Thyroid gland (tissue), 4 donors: Measurements from ENCODE around the gene HSD11B2. TPM values are rescaled to one million over a fixed set of nuclear protein-coding genes. Genes with fewer than 3 reads are reported as not detected.

ENCODE experiments used
- DNase-seq, 2 donors: peaks; one replicate each; pipeline ENCODE4 v3.0.0-alpha.2; 2019
- H3K27ac ChIP-seq, 3 donors: fragments of 200-600 bp; sonication (generic); 1 replicate in 2 of 3; 2 replicates in 1 of 3; pipeline ENCODE4 v1.5.1; 2016 to 2019; ENCODE audit warnings: mild to moderate bottlenecking in 1 of 3, moderate library complexity in 1 of 3
- H3K27me3 ChIP-seq: fragments of 200-600 bp; sonication (generic); one replicate; pipeline ENCODE4 v1.5.1; 2019
- H3K36me3 ChIP-seq, 2 donors: fragments of 200-600 bp; sonication (generic); one replicate each; pipeline ENCODE4 v1.5.1; 2016 to 2019
- H3K4me1 ChIP-seq, 2 donors: fragments of 200-600 bp; sonication (generic); one replicate each; pipeline ENCODE4 v1.5.1; 2017 to 2019
- H3K4me3 ChIP-seq, 3 donors: fragments of 200-600 bp; sonication (generic); replicated peaks in 1 of 3; 1 replicate in 2 of 3; 2 replicates in 1 of 3; pipeline ENCODE4 v1.5.1; 2016; ENCODE audit warnings: mild to moderate bottlenecking in 1 of 3
- H3K9me3 ChIP-seq: fragments of 200-600 bp; sonication (generic); one replicate; pipeline ENCODE4 v1.5.1; 2017
- CTCF ChIP-seq, 6 experiments: fragments of 200-600 bp in 3 of 6; fragments of 450-650 bp in 3 of 6; sonication (generic) in 3 of 6; IDR thresholded peaks; one replicate each; pipeline ENCODE4 v1.5.1; 2016 to 2019; ENCODE audit warnings: antibody characterized with exemption in 6 of 6, mild to moderate bottlenecking in 2 of 6, inconsistent platforms in 1 of 6, moderate library complexity in 1 of 6
- POLR2A ChIP-seq, 2 donors: fragments of 450-650 bp; IDR thresholded peaks; one replicate each; pipeline ENCODE4 v1.6.1; 2017; ENCODE audit warnings: antibody characterized with exemption in 2 of 2, mild to moderate bottlenecking in 2 of 2, moderate library complexity in 1 of 2
- WGBS, 2 donors: methylation state at CpG; one replicate each; pipeline ENCODE4 v1.1.5; 2017; 5-methylcytosine and 5-hydroxymethylcytosine counted together
- intact Hi-C: fragments of 100-400 bp; cut with DNase I; formaldehyde crosslinking; loops from one replicate; pipeline ENCODE4 v1.15.1; 2023
- total RNA-seq, 4 donors: library from RNA; depleted of rRNA; stranded (reverse); fragments of >200 nt; gene quantifications; one replicate each; pipeline ENCODE4 v1.2.3, GENCODE V29; 2016

HSD11B2 gene
- total RNA-seq, 4 donors from 2014 or later = 4.6 to 11.9 (median 9.0) TPM

GRCh38 chr16:67419931-67420330 lies 11.0 kb upstream of the HSD11B2 start:
- no peak for DNase-seq
- Histone ChIP-seq H3K4me1 (peaks cover 24 to 28% of the 10 kb centered on the region in 2 donors), H3K27ac (no peak overlapping the region), H3K4me3 (no peak overlapping the region), H3K27me3 (no peaks in the 10 kb centered on the region), H3K9me3 (no peaks in the 10 kb centered on the region), H3K36me3 (no peaks in the 10 kb centered on the region)
- 84 to 90% methylated on average over 3 of the region's 3 CpGs for WGBS, 2 donors
- TF ChIP-seq CTCF (IDR thresholded peaks at IDR 0.05) (no peak), POLR2A (IDR thresholded peaks at IDR 0.05) (no peak)
- intact Hi-C loops = no loop called here

DNA sequence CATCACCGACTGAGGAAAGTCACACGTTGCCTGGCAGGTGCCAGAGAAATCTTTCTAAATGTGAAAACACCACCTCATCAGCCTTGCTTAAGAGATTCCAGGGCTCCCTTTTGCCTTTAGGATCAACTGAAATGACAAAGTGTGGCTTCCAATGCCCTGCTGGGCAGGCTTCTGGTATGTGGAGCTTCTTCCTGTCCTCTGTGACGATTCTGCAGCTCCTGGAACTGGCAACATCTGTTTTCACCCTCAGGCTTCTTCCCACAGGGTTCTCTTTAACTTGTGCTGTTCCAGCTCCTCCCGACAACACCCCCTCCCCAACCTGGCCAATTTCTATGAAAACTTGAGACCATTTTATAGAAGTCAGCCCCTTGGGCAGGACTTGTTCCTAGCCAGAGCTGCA lies 9.9 kb upstream of the HSD11B2 start:
- TF ChIP-seq POLR2A (IDR thresholded peaks at IDR 0.05) (no peak), CTCF (IDR thresholded peaks at IDR 0.05) (no peak)
- Histone ChIP-seq H3K4me3 (no peak overlapping the region), H3K36me3 (no peaks in the 10 kb centered on the region), H3K4me1 (peaks cover 25 to 30% of the 10 kb centered on the region in 2 donors), H3K27me3 (no peaks in the 10 kb centered on the region), H3K27ac (no peak overlapping the region), H3K9me3 (no peaks in the 10 kb centered on the region)
- WGBS, 2 donors = 81 to 97% methylated on average over 4 of the region's 4 CpGs
- intact Hi-C loops = no loop called here
- DNase-seq = no peak

GRCh38 chr16:67423015-67423414 lies 7.9 kb upstream of the HSD11B2 start:
- intact Hi-C loops = no loop called here
- Histone ChIP-seq H3K9me3 (no peaks in the 10 kb centered on the region), H3K27me3 (no peaks in the 10 kb centered on the region), H3K36me3 (no peaks in the 10 kb centered on the region), H3K4me3 (no peak overlapping the region), H3K27ac (peak overlapping the region in 1 of 3 donors; percentile 96), H3K4me1 (peaks cover 21 to 34% of the 10 kb centered on the region in 2 donors)
- DNase-seq = no peak
- WGBS, 2 donors = 85 to 93% methylated on average over 5 of the region's 5 CpGs
- TF ChIP-seq CTCF (IDR thresholded peaks at IDR 0.05) (no peak), POLR2A (IDR thresholded peaks at IDR 0.05) (no peak)

- Histone ChIP-seq H3K36me3 (no peaks in the 10 kb centered on the region), H3K27me3 (no peaks in the 10 kb centered on the region), H3K27ac (peak overlapping the region; percentile 57 to 96 (median 77)), H3K4me1 (peaks cover 25 to 42% of the 10 kb centered on the region in 2 donors), H3K4me3 (no peak overlapping the region), H3K9me3 (no peaks in the 10 kb centered on the region)
- WGBS, 2 donors = 35 to 37% methylated on average over 9 of the region's 9 CpGs
- peak in 1 of 2 donors; percentile 63 for DNase-seq
- no peak for TF ChIP-seq CTCF (IDR thresholded peaks at IDR 0.05)
- TF ChIP-seq POLR2A (IDR thresholded peaks at IDR 0.05) = no peak
- intact Hi-C loops = no loop called here
These were observed 7.2 kb upstream of the HSD11B2 start for GRCh38 chr16:67423611-67424260.

GRCh38 chr16:67424261-67424615 lies 6.7 kb upstream of the HSD11B2 start:
- Histone ChIP-seq H3K9me3 (no peaks in the 10 kb centered on the region), H3K27me3 (no peaks in the 10 kb centered on the region), H3K4me1 (peaks cover 25 to 46% of the 10 kb centered on the region in 2 donors), H3K36me3 (no peaks in the 10 kb centered on the region), H3K4me3 (no peak overlapping the region), H3K27ac (peak overlapping the region; percentile 57 to 96 (median 77))
- TF ChIP-seq CTCF (IDR thresholded peaks at IDR 0.05) (no peak), POLR2A (IDR thresholded peaks at IDR 0.05) (no peak)
- intact Hi-C loops = no loop called here
- DNase-seq = no peak
- 24 to 26% methylated on average over 5 of the region's 5 CpGs for WGBS, 2 donors
